HepG2 (cell line): ENCODE measurements around the gene ADRA2B. TPM values are rescaled to one million over a fixed set of nuclear protein-coding genes. Genes with fewer than 3 reads are reported as not detected.

Experiments used
- ELF3 ChIP-seq: IDR thresholded peaks from 2 replicates; pipeline ENCODE4 v1.6.1; 2016; ENCODE audit warnings: missing genetic modification reagents, missing compliant biosample characterization
- ERF ChIP-seq: IDR thresholded peaks from 2 replicates; pipeline ENCODE4 v1.6.1; 2018; ENCODE audit warnings: missing biosample characterization, missing genetic modification reagents
- FOSL2 ChIP-seq: sonication (generic); formaldehyde crosslinking; IDR thresholded peaks from 2 replicates; pipeline ENCODE4 v1.4.0; 2020; ENCODE audit warnings: missing genetic modification reagents
- HNRNPL ChIP-seq: fragments of 200-400 bp; formaldehyde crosslinking; IDR thresholded peaks from 2 replicates; pipeline ENCODE4 v1.6.1; 2017; ENCODE audit warnings: mild to moderate bottlenecking, low read depth, low read length
- HOMEZ ChIP-seq: IDR thresholded peaks from 2 replicates; pipeline ENCODE4 v1.6.1; 2016; ENCODE audit warnings: low read depth
- KDM2A ChIP-seq: sonication (generic); formaldehyde crosslinking; IDR thresholded peaks from 2 replicates; pipeline ENCODE4 v1.4.0; 2020; ENCODE audit warnings: low read depth, missing genetic modification reagents, borderline replicate concordance
- PATZ1 ChIP-seq: sonication (generic); formaldehyde crosslinking; IDR thresholded peaks from 2 replicates; pipeline ENCODE4 v1.4.0; 2020; ENCODE audit warnings: missing genetic modification reagents
- SAP130 ChIP-seq: IDR thresholded peaks from 2 replicates; pipeline ENCODE4 v1.6.1; 2016; ENCODE audit warnings: low read depth
- SMC3 ChIP-seq: IDR thresholded peaks from 2 replicates; pipeline ENCODE4 v1.6.1; 2011; ENCODE audit warnings: low read length, improper control_type of control experiment
- STAG1 ChIP-seq: sonication (generic); formaldehyde crosslinking; IDR thresholded peaks from 2 replicates; pipeline ENCODE4 v1.4.0; 2020; ENCODE audit warnings: missing genetic modification reagents
- TEAD3 ChIP-seq: optimal IDR thresholded peaks from 2 replicates; pipeline ENCODE3; 2016; ENCODE audit warnings: borderline replicate concordance
- ZNF263 ChIP-seq: sonication (generic); formaldehyde crosslinking; IDR thresholded peaks from 2 replicates; pipeline ENCODE4 v1.4.0; 2020; ENCODE audit warnings: missing genetic modification reagents
- ZNF629 ChIP-seq: sonication (generic); formaldehyde crosslinking; conservative IDR thresholded peaks from 2 replicates; pipeline ENCODE4 v1.5.0; 2020; ENCODE audit warnings: missing genetic modification reagents
- ZNF768 ChIP-seq: sonication (generic); formaldehyde crosslinking; IDR thresholded peaks from 2 replicates; pipeline ENCODE4 v1.4.0; 2020; ENCODE audit warnings: missing genetic modification reagents
- ZSCAN25 ChIP-seq: sonication (generic); formaldehyde crosslinking; IDR thresholded peaks from 2 replicates; pipeline ENCODE4 v1.8.0; 2022; ENCODE audit warnings: mild to moderate bottlenecking, missing genetic modification reagents
- polyA plus RNA-seq, 8 experiments: library from polyadenylated mRNA; depleted of rRNA in 3 of 8; stranded (reverse) in 7 of 8; unstranded in 1 of 8; fragments of >200 nt; fragmentation: Illumina TruSeq in 4 of 8; extraction: Trizol in 4 of 8; gene quantifications; 2 replicates each; pipeline versions ENCODE4 v1.2.1 to v1.2.3, GENCODE V29; 2011 to 2016; ENCODE audit warnings: low read depth in 4 of 8, missing spikeins in 1 of 8, mixed read lengths in 1 of 8; ENCODE audit not compliant: insufficient read depth in 1 of 8
- total RNA-seq, 5 experiments: library from RNA; depleted of rRNA; stranded (reverse); fragments of >200 nt; fragmentation: Illumina TruSeq; extraction: Trizol; gene quantifications; 2 replicates each; pipeline ENCODE4 v1.2.3, GENCODE V29; 2016; ENCODE audit warnings: low read depth in 1 of 5
- TF ChIP-seq, protein P1 (sequence below), 2 experiments: sonication (generic) in 1 of 2; formaldehyde crosslinking in 1 of 2; IDR thresholded peaks; 2 replicates each; pipeline versions ENCODE4 v1.4.0 to v1.6.1; 2018 to 2020; ENCODE audit warnings: missing genetic modification reagents in 2 of 2, borderline replicate concordance in 1 of 2, low read depth in 1 of 2, mild to moderate bottlenecking in 1 of 2, missing biosample characterization in 1 of 2
- TF ChIP-seq, protein P2 (sequence below): sonication (generic); formaldehyde crosslinking; IDR thresholded peaks from 2 replicates; pipeline ENCODE4 v1.5.0; 2020; ENCODE audit warnings: mild to moderate bottlenecking, missing genetic modification reagents, moderate library complexity

ADRA2B gene
- total and polyA plus RNA-seq, 2 of the 13 experiments (the other 11 are each of a cell fraction or from before 2014, with no cell fraction given): not detected

GRCh38 chr2:96063116-96063899, 53.1 kb downstream of the ADRA2B start (continued):
- 0 out of 2 replicates have a peak, but pooled peaks have one; percentile 41 for TF ChIP-seq FOSL2 (CRISPR knock-in tag)
- TF ChIP-seq ERF (CRISPR knock-in tag): peak; percentile 29; the same call in 1 of the 2 replicates
- peak; percentile 47; the same call in 1 of the 2 replicates for TF ChIP-seq SMC3
- TF ChIP-seq PATZ1 (CRISPR knock-in tag): peak; percentile 24; the same call in 1 of the 2 replicates
- TF ChIP-seq KDM2A: peak; percentile 55; the same call in 1 of the 2 replicates
- peak; percentile 46; the same call in 1 of the 2 replicates for TF ChIP-seq ZNF768 (CRISPR knock-in tag)
- TF ChIP-seq STAG1: peak; percentile 87
- TF ChIP-seq ZNF629 (CRISPR knock-in tag): peak; percentile 61; the same call in 1 of the 2 replicates
- TF ChIP-seq SAP130: peak; percentile 34; the same call in 1 of the 2 replicates
- TF ChIP-seq, protein P1, sequence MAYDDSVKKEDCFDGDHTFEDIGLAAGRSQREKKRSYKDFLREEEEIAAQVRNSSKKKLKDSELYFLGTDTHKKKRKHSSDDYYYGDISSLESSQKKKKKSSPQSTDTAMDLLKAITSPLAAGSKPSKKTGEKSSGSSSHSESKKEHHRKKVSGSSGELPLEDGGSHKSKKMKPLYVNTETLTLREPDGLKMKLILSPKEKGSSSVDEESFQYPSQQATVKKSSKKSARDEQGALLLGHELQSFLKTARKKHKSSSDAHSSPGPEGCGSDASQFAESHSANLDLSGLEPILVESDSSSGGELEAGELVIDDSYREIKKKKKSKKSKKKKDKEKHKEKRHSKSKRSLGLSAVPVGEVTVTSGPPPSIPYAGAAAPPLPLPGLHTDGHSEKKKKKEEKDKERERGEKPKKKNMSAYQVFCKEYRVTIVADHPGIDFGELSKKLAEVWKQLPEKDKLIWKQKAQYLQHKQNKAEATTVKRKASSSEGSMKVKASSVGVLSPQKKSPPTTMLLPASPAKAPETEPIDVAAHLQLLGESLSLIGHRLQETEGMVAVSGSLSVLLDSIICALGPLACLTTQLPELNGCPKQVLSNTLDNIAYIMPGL (CRISPR knock-in tag; IDR thresholded peaks at IDR 0.05; ENCODE audit: borderline replicate concordance in 1 of 2, low read depth in 1 of 2): 0 out of 4 replicates have a peak, but pooled peaks have one; percentile 25 to 50
- TF ChIP-seq ZNF263: peak; percentile 92
- peak; percentile 81 for TF ChIP-seq ZSCAN25 (CRISPR knock-in tag)
- peak; percentile 27; the same call in 1 of the 2 replicates for TF ChIP-seq HOMEZ (CRISPR knock-in tag)
- peak; percentile 29 for TF ChIP-seq TEAD3 (CRISPR knock-in tag)
- TF ChIP-seq, protein P2, sequence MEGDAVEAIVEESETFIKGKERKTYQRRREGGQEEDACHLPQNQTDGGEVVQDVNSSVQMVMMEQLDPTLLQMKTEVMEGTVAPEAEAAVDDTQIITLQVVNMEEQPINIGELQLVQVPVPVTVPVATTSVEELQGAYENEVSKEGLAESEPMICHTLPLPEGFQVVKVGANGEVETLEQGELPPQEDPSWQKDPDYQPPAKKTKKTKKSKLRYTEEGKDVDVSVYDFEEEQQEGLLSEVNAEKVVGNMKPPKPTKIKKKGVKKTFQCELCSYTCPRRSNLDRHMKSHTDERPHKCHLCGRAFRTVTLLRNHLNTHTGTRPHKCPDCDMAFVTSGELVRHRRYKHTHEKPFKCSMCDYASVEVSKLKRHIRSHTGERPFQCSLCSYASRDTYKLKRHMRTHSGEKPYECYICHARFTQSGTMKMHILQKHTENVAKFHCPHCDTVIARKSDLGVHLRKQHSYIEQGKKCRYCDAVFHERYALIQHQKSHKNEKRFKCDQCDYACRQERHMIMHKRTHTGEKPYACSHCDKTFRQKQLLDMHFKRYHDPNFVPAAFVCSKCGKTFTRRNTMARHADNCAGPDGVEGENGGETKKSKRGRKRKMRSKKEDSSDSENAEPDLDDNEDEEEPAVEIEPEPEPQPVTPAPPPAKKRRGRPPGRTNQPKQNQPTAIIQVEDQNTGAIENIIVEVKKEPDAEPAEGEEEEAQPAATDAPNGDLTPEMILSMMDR (CRISPR knock-in tag): peak; percentile 84
- TF ChIP-seq HNRNPL: 0 out of 2 replicates have a peak, but pooled peaks have one; percentile 39
- TF ChIP-seq ELF3 (CRISPR knock-in tag): 0 out of 2 replicates have a peak, but pooled peaks have one; percentile 22
- TF ChIP-seq, all 625 proteins: peak for 24; not testable (repeated sequence) for 601
